DMS 273 treated with DMSO at 0.1 percent for 48 hours (cell line): ENCODE data around the gene KCP.

Experiments used
- DNase-seq: peaks from one replicate; lab custom pipeline; 2025; lab: John Stamatoyannopoulos, UW

The KCP gene

DNA sequence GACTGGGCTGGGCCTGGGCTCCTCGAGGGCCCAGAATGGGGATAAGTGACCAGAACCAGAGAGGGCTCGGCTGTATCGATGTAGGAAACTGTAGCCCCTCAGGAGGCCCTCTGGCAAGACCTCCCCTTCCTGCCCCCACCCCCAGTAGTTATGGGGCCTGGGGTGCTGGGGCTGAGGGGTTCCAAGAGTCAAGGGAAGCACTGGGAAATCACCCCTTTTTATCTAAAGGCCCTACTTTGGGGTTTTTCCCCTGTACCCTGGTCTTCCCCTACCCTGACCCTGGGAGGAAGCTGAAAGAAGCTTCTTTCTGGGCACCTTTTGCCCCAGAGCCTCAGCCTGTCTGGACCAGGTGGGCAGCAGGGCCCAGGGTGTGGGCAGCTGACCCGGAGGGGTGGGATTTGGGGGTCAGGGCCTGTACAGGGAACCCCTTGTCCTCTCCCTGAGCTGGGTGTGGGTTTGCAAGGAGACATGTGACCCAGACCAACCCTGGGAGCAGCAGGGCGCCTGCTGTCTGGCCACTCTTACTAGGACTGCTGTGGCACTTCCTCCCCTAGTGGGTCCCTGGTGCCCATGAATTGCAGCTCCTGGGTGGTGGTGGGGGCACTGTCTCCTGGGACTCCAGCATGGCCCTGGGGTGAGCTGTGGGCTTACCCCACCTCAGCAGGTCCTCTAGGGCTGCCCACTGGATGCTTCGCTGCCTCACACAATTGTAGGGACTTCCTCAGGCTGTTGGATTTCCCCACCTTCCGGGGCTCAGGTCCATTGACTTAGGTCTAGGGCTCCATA is 28.8 kb upstream of the KCP start:
- DNase-seq = no peak

DNA sequence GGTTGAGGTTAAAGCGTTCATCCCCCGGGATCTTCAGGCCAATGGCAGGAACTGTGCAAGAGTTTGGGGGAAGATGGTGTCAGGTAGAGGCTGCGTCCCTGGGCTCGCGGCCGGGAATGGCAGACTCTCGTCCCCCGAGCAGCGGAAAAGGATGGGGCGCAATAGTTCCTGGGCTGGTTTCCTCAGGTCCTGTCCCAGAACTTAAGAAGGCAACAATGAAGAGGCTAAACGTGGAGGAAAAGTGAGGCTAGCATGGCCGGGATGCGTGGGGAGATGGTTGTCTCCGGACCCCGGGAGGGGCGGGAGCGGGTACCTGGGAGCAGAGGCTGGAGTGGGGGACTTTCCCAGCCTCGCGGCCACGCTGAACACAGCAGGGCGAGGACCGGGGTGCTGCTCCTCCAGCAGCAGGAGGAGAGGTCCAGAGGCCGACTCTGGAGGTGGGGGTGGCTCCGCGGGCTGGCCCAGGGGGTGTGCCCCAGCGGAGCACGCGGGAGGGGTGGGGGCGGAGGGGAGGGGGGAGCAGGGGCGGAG is 28.1 kb upstream of the KCP start:
- DNase-seq = no peak

- no peak for DNase-seq
These were observed 27.4 kb upstream of the KCP start, which contains the start of gene IRF5 for GRCh38 chr7:128937647-128938543. Gene IRF5 (plus strand): TSS chr7:128937927. CDS start chr7:128942082, 4,155 bp downstream.

- DNase-seq = no peak
These were observed 26.8 kb upstream of the KCP start for GRCh38 chr7:128937271-128937646.

GRCh38 chr7:128936798-128937197 is 26.3 kb upstream of the KCP start:
- no peak for DNase-seq

DNA sequence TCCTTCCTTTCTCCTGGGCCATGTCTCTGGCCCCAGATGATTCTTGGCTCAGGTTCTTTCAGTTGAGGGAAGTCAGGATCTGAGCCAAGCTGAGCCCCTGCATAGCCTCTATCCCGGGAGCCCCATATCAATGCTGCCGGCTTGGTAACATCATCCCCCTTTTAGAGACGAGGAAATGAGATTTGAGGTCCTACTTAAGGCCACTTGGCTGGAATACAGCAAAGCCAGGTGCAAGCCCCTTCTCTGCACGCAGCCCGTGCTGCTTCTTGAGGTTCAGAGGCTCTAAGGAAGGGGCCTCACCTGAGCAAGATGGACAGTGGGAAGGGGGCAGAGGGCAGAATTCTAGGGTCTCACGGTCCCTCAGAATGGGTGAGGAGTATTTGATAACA is 24.8 kb upstream of the KCP start:
- no peak for DNase-seq

- no peak for DNase-seq
These were observed 24.1 kb upstream of the KCP start for GRCh38 chr7:128934361-128935341.

DNA sequence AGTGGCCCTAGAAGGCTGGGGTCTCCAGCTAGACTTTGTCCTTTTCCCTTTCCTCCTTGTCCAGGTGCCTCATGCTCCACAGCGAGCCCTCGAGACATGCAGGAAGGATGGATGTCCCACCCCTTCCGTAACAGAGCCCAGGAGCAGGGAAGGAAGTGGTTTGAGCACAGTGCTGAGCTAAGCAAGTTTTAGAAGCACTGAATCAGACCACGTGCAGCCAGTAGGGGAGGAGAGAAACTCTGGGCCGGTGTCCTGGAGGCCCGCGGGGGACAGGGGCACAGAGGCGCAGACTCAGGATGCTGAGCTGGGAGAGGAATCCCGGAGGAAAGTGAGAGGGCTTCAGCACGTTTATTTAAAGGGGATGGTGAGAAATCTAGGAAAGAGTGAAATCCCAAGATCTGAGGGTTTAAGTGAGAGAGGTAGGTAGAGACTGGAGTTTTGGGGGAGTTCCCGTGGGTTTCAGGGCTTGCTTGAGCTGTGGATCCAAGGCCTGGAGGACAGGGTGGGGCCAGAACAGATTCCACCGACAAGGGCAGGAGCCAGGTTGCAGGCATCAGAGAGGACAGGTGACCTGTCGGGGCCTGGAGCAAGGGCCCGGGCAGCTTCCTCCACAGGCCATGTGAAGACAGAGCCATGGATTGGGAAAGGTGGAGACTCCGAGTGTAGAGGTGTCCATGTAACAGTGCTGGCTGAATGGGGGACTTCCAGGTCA is 22.8 kb upstream of the KCP start:
- DNase-seq = no peak

DNA sequence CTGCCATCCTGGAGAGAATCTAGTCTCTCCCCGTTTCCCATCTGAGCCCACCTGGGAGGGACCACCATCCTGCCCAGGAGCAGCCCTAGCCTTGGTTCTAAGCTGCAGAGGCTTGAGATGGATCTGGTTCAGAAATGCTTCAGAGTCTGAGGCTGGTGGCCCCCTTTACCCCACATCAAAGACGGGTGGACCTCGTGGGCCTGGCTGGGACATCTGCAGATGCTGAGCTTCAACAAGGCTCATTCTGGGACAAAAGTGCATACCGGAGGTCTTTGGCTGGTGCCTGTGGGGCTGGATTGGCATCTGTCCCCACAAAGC is 22.3 kb upstream of the KCP start:
- DNase-seq = no peak

GRCh38 chr7:128931965-128932861 is 21.7 kb upstream of the KCP start:
- DNase-seq = no peak

DNA sequence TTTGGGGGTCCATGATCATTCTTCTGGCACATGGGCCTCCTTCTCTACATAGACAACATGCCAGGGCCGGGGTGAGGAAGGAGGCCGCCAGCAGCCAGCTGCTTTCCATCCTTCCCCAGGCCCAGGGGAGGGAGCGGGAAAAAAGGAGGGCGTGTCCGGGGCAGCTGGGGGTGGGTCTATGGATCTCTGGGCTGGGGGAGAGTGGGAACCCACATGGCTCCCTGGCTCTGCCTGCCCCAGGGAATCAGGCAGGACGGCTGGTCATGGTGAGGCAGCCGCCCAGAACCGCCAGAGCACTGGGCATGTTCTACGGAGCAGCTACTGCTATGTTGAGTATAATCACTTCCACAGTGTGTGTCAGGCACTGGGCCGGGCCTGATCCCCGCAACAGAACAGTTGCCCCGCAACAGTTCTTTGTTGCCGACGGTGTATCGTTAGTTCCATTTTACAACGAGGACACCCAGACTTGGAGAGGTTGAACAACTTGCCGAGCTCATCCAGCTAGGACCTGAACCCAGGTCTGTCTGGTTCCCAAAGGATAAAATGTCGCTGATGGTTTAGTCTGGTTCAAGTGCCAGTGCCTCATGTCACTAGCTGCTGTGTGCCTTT is 20.8 kb upstream of the KCP start:
- no peak for DNase-seq

DNA sequence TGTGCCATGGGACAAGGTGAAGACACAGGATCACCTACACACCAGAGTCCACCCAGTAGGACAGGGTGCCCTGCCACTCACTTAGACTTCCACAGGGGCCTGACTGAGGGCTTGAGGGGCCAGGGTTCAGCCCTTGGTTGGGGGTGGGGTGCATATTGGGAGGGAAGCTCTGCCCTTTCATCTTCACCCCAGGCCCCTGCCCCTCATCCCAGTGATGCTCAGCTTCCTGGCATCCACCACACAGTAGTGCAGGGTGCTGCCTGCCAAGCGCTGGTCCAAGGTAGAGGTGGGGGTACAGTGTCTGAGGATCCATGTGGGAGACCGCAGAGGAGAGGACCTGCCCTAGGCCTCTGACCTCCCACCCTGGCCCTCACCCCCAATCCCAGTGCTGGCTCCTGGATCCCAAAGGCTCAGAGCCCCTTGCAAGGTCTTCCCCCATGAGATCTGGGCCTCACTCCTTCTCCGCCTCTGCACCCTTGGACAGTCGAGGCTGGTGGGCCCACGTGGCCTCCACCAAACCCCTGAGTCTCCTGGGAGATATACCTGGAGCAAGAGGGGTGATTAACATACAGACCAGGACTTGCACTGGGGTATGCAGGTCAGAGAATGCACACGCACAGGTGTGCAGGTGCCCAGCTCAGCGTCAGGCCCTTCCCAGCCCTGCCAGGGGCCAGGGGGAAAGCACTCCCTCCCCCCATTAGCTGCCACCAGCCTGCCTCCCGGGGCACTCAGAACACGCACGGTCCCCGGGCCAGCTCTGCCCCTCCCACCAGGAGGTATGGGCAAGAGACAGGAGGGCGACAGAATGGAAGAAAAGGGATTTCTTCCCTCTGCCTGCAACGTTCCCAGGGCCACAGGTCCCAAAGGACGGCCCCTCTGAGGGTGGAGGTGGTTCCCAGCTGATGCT is 18.6 kb upstream of the KCP start:
- no peak for DNase-seq

- no peak for DNase-seq
These were observed 17.8 kb upstream of the KCP start for GRCh38 chr7:128928159-128928813.

DNA sequence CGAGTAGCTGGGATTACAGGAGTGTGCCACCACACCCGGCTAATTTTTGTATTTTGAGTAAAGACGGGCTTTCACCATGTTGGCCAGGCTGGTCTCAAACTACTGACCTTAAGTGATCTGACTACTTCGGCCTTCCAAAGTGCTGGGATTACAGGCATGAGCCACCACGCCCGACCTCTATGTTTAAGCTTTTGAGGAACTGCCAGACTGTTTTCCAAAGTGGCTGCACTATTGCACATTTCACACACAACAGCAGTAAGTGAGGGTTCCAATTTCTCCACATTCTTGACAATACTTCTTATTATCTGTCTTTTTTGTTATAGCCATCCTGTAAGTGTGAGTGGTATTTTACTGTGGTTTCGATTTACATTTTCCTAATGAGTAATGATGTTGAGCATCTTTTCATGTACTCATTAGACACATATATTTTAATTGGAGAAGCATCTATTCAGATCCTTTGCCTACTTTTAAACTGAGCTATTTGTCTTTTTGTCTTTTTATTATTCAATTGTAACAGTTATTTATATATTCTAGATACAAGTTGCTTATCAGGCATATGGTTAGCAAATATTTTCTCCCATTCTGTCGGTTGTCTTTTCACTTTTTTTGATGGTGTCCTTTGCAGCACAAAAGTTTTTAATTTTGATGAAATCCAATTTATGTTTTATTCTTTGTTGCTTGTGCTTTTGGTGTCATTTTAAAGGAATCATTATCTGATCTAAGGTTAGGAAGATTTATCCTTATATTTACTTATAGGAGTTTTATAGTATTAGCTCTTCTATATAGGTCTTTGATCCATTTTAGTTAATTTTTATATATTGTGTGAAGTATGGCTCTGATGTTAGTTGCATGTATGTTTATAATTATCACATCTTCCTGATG is 14.4 kb upstream of the KCP start:
- no peak for DNase-seq

- DNase-seq = no peak
These were observed 12.9 kb upstream of the KCP start for GRCh38 chr7:128923411-128923800.

GRCh38 chr7:128922496-128923410 is 12.2 kb upstream of the KCP start:
- no peak for DNase-seq
